GM18502 (cell line): ENCODE results near the gene TTLL9.
"Not testable (repeated sequence)": the region's sequence is repeated elsewhere in the genome, so short reads cannot be mapped to it uniquely, and the experiment has no call there.

ENCODE experiments used
- ATAC-seq: cut with Tn5 transposase; IDR thresholded peaks from one replicate; pipeline ENCODE4 v1.9.1; 2021; ENCODE audit warnings: mild to moderate bottlenecking; ENCODE audit not compliant: unreplicated experiment, poor library complexity

TTLL9 gene

GRCh38 chr20:31869942-31870725, at the start of gene TTLL9, which contains the start of gene DUSP15:
TSS of gene TTLL9 (plus strand) at chr20:31870634. CDS start at chr20:31871127, 493 bp downstream.
TSS of gene DUSP15 (minus strand) at chr20:31870527. CDS start at chr20:31870337, 190 bp downstream.
- ATAC-seq: no peak

GRCh38 chr20:31821427-31821826, 49.0 kb upstream of the TTLL9 start:
- ATAC-seq: no peak

- peak; percentile 77 for ATAC-seq
Measured at GRCh38 chr20:31822421-31823330, 47.8 kb upstream of the TTLL9 start.

DNA sequence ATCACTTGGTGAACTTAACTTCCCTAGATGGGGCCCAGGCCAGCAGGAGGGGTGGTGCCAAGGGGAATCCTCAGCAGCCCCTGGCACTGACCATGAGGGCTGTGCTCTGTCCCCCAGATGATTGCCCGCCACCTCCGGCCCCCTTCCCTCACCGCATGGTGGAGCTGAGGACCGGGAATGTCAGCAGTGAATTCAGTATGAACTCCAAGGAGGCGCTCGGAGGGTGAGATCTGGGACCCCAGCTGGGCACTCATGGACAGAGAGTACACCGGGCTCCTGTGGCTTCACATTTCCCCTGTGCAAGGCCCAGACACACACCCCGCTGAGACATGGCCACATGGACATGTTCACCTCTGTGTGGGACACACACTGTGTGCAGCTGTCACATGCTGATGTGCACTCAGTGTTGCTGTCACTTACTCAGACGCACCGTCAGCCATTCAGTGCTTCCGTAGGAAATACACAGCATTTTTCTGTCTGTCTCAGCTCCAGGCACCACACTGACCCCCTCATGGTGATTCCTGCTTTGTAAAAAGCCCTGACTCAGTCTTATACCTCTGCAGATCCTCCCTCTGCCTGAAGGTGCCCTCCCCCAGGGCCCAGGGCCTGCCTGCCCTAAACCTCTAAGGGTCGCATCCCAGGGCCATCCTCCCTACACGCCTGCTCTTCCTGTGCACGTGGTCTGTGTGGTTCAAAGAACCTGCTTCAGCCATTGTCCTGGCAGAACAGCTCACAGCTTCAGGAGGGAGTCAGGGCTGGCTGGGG, 46.9 kb upstream of the TTLL9 start:
- no peak for ATAC-seq

GRCh38 chr20:31824125-31824485, 46.3 kb upstream of the TTLL9 start:
- no peak for ATAC-seq

GRCh38 chr20:31824554-31825313, 45.7 kb upstream of the TTLL9 start:
- no peak for ATAC-seq

- ATAC-seq: no peak
Measured at GRCh38 chr20:31826074-31826473, 44.4 kb upstream of the TTLL9 start.

DNA sequence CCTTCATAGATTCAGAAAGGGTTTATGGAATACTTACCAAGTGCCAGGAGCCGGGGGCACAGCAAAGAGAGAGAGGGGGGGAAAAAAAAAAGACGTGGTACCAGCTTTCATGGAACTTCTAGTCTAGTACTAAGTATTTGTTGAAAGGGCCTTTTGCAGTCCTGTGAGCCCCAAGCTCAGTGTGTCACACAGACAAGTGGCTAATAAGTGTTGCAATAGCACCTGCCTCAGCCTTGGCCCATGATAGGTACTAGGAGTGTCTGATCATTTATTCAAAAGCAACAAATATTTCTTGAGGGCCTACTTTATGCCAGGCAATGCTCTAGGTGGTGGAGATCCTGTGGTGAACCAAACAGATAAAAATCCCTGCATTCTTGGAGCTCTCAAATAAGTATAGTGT, 43.4 kb upstream of the TTLL9 start:
- no peak for ATAC-seq

DNA sequence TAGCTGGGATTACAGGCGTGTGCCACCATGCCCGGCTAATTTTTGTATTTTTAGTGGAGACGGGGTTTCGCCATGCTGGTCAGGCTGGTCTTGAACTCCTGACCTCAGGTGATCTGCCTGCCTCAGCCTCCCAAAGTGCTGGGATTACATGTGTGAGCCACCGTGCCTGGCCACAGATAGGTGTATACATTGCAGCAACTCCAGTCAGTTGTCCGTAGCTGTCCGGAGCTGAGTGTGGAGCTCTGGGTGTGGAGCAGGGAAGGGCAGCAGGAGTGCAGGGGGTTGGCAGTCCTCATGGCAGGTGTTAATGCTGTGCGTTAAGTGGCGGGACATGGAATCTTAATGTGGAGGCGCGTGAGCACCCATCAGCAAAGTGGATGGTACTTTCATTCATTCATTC, 42.4 kb upstream of the TTLL9 start:
- not testable (repeated sequence) for ATAC-seq

GRCh38 chr20:31829731-31830130, 40.7 kb upstream of the TTLL9 start:
- no peak for ATAC-seq

DNA sequence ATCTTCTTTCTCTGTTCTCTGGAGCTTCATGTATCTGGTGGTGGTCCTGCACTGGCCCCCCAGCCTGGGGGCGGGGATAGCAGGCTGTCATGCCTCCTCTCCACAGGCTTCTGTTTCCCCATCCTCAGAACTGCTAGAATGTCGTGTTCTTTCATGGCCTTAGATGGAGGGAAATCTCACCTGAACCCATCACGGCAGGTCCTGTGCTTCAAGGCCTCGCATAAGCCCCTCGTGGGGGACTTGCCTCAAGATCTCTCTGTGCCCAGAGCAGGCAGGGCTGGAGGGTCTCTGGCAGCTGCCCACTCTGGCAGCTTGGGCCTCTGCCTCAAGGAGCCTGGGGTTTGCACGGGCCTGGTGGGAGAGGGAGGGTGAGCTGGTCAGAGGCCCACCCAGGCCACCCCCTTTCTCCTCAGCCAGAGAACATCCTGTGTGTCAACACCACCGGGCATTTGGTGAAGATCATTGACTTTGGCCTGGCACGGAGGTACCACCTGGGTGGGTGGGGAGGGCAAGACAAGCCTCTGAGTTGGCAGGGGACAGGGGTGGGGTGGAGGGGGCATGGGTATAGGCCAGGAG, 39.9 kb upstream of the TTLL9 start:
- ATAC-seq: no peak

DNA sequence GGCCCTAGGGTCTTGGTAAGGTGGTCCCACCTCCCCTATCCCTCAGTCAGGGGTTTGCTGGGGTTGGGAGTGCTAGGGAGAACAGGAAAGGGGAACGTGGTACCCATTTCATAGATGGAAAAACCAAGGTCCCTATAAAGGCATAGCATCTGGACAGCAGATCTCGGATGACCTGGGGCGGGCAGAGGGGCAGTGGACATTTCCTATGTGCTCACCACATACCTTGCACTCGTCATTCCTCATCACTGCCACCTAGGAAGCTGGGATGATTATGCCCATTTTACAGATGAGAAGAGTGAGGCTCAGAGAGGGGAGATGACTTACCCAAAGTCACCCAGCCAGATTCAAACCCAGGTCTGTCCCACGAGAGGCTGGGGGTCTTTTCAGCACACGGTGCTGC, 39.2 kb upstream of the TTLL9 start:
- ATAC-seq: no peak

GRCh38 chr20:31831771-31832306, 38.6 kb upstream of the TTLL9 start:
- ATAC-seq: no peak

DNA sequence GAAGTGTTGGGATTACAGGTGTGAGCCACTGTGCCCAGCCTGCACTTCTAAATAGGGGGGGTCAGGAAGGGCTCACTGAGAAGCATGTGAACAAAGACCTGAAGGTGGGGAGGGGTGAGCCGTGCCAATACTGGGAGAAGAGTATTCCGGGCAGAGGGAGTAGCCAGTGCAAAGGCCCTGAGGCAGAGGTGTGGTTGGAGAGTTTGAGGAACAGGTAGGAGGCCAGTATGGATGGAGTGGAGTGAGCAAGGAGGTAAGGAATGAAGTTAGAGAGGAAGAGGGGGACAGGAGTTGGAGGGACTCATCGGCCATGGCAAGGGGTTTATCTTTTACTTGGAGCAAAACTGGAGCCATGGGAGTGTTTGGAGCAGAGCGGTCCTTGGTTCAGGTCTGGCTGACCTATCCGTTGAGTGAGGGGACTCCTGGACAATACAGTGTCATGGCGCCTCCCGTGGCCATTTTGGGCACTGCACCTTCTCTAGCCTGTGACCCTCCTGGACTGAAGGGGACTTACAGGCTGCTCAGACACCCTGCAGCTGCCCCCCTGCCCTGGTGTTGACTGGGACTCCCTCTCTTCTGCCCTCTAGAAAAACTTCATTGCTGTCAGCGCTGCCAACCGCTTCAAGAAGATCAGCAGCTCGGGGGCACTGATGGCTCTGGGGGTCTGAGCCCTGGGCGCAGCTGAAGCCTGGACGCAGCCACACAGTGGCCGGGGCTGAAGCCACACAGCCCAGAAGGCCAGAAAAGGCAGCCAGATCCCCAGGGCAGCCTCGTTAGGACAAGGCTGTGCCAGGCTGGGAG, 37.1 kb upstream of the TTLL9 start:
- no peak for ATAC-seq

GRCh38 chr20:31833931-31834521, 36.4 kb upstream of the TTLL9 start:
- ATAC-seq: no peak

DNA sequence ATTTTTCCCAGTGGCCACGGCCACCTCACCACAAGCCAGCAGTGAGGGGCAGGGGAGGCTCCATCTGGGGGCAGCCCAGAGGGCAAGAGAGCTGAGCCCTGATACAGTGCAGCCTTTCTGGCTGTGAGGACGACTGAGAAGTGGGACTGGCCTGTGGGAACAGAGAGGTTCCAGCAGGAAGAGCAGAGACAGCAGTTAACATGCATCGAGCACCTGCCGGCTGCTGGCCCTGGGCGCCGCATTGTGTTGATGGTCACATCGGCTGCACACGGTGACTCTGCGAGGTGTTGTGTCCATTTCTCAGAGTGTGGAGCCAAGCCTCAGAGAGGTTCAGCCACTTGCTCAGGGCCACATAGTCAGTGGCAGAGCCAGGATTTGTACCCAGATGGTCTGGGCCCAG, 34.9 kb upstream of the TTLL9 start:
- ATAC-seq: peak; percentile 17

DNA sequence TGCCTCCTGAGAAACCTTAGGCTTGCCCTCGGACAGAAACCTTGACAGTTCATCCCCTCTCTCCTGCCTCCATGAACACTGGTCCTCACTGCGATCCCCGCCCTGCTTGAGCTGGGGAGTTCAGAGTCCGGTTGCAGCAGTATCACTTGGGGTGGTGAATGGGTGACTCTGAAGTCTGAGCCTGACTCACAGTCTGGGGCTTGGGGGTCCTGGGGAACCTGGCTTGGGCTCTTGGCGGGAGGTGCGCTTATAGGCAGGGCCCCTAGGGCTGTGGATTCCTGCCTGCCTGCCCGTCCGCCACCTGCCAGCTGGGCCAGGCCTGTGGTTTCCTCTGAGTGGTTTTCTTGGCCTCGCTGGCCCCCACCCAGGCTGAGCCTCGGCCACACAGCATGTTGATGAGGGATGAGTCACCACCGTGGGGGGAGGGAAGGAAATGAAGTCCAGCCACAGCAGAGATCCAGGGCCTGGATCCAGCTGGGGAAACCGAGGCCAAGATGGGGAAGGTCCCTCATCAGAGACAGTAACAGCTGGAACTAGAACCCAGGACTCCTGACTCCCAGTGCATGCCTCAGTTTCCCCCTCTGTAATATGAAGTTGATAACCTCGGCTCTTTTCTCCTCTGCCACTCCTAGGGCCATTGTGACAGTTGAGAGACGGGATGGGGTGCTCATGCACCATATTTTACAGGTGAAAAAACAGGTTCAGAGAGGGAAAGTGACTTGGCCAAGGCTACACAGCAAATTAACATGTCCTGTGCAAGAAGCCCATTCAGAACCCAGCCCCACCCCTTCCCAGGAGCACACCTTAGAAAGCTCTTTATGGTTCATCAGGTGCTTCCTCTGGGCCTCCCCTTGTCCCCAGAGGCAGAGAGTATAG, 34.2 kb upstream of the TTLL9 start:
- ATAC-seq: peak; percentile 73
